K562 (cell line): ENCODE data around the gene PLPP7. TPM values are rescaled to one million over a fixed set of nuclear protein-coding genes. Genes with fewer than 3 reads are reported as not detected.

Experiments used
- ARID2 ChIP-seq: fragments of 450-650 bp; IDR thresholded peaks from 2 replicates; pipeline ENCODE4 v1.6.1; 2017; ENCODE audit warnings: antibody characterized with exemption, mild to moderate bottlenecking
- BDP1 ChIP-seq: IDR thresholded peaks from 3 replicates; pipeline ENCODE4 v1.6.1; 2011; ENCODE audit not compliant: insufficient read length, insufficient read depth
- CCAR2 ChIP-seq: fragments of 200-400 bp; formaldehyde crosslinking; IDR thresholded peaks from 2 replicates; pipeline ENCODE4 v1.6.1; 2017; ENCODE audit warnings: mild to moderate bottlenecking, low read depth, low read length
- CXXC5 ChIP-seq: fragments of 250-450 bp; sonication (Bioruptor Pico); IDR thresholded peaks from 2 replicates; pipeline ENCODE4 v1.8.0; 2022; ENCODE audit warnings: inconsistent platforms, mild to moderate bottlenecking, moderate library complexity
- MAFF ChIP-seq: IDR thresholded peaks from 2 replicates; pipeline ENCODE4 v1.6.1; 2012; ENCODE audit warnings: low read length, improper control_type of control experiment
- POLR2AphosphoS5 ChIP-seq: IDR thresholded peaks from 2 replicates; pipeline ENCODE4 v1.6.1; 2011; ENCODE audit warnings: mild to moderate bottlenecking, low read depth, low read length, moderate library complexity; ENCODE audit not compliant: control insufficient read depth, insufficient read depth
- POLR3G ChIP-seq: IDR thresholded peaks from 2 replicates; pipeline ENCODE4 v1.6.1; 2011; ENCODE audit not compliant: insufficient read length, insufficient replicate concordance; ENCODE audit errors: extremely low read depth
- RB1 ChIP-seq: fragments of 450-650 bp; IDR thresholded peaks from 2 replicates; pipeline ENCODE4 v1.6.1; 2017; ENCODE audit warnings: low read depth, mild to moderate bottlenecking
- THRAP3 ChIP-seq: fragments of 450-650 bp; IDR thresholded peaks from 2 replicates; pipeline ENCODE4 v1.6.1; 2016; ENCODE audit warnings: mild to moderate bottlenecking, inconsistent platforms, borderline replicate concordance
- ZNF197 ChIP-seq: fragments of 200-800 bp; sonication (Bioruptor generic); IDR thresholded peaks from 2 replicates; pipeline ENCODE4 v1.6.1; 2016; ENCODE audit warnings: low read depth, missing genetic modification characterization, missing compliant biosample characterization
- polyA plus RNA-seq, 8 experiments: library from polyadenylated mRNA; depleted of rRNA in 4 of 8; stranded (reverse) in 5 of 8; unstranded in 3 of 8; fragments of >200 nt; fragmentation: Nextera tagmentation in 2 of 8; fragmentation: Illumina TruSeq in 1 of 8; extraction: Ambion mirVana in 2 of 8; extraction: Trizol in 1 of 8; gene quantifications; 2 replicates each; pipeline versions ENCODE4 v1.2.1 to v1.2.3, GENCODE V29; 2011 to 2014; ENCODE audit warnings: inconsistent platforms in 1 of 8, missing spikeins in 1 of 8
- total RNA-seq, 7 experiments: library from RNA; depleted of rRNA in 6 of 7; stranded (reverse); fragments of >200 nt in 6 of 7; fragmentation: Illumina TruSeq in 2 of 7; extraction: Trizol in 2 of 7; gene quantifications; 2 replicates each; pipeline versions ENCODE4 v1.2.1 to v1.2.3, GENCODE V29; 2011 to 2021; ENCODE audit warnings: low replicate concordance in 1 of 7
- TF ChIP-seq, protein P1 (sequence below): sonication (generic); formaldehyde crosslinking; IDR thresholded peaks from 2 replicates; pipeline ENCODE4 v1.8.0; 2022; ENCODE audit warnings: missing genetic modification reagents, mild to moderate bottlenecking, borderline replicate concordance
- TF ChIP-seq, protein P2 (sequence below): IDR thresholded peaks from 2 replicates; pipeline ENCODE4 v1.6.1; 2011; ENCODE audit warnings: borderline replicate concordance, low read depth, mild to moderate bottlenecking, moderate library complexity, low read length; ENCODE audit not compliant: insufficient read depth, poor library complexity, severe bottlenecking
- TF ChIP-seq, protein P3 (sequence below): sonication (generic); formaldehyde crosslinking; IDR thresholded peaks from 2 replicates; pipeline ENCODE4 v1.8.0; 2023; ENCODE audit warnings: mild to moderate bottlenecking, missing genetic modification reagents
- TF ChIP-seq, protein P4 (sequence below): sonication (generic); formaldehyde crosslinking; IDR thresholded peaks from 2 replicates; pipeline ENCODE4 v1.9.0; 2022; ENCODE audit warnings: mild to moderate bottlenecking, missing genetic modification reagents
- TF ChIP-seq, protein P5 (sequence below): fragments of 150-350 bp; IDR thresholded peaks from 2 replicates; pipeline ENCODE4 v1.6.1; 2014; ENCODE audit warnings: low read depth, mild to moderate bottlenecking, low read length, borderline replicate concordance

Gene PLPP7
- total and polyA plus RNA-seq, 9 of the 15 experiments (the other 6 are each of a cell fraction or from before 2014, with no cell fraction given), result 0.09 to 0.93 (median 0.18) TPM; not detected in 4

DNA sequence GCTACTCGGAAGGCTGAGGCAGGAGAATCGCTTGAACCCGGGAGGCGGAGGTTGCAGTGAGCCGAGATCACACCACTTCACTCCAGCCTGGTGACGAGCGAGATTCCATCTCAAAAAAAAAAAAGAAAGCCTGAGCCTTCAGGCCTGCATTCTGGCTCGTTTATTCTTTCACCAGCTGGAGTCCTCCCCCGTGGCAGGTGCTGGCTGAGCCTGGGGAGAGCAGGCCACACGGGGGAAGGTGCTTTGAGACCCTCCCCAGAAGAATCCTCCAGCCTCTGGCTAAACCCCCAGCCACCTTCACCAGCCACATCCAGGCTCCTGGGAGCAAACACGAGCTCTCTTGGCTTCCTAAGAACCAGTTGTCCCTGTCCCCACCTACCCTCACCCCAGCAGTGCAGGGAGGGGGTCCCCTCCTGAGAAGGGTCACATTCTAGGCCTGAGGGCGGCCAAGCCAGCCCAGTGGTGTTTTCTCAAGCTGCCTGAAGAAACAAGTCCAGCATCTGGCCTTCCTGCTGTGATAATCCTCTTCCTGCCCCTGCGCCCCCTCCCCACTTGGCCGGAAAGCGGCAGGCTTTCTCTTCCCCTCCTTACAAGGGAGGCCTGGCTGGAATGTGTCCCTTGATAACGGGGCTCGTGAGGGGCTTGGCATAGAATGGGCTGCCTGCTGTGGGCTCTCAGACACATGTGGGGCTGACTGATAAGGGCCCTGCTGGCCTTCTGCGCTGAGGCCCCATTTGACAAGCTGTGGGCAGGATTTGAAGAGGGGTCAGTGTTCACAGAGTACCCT is 41.5 kb downstream of the PLPP7 start (continued):
- 0 out of 2 replicates have a peak, but pooled peaks have one; percentile 46 for TF ChIP-seq ZNF197 (CRISPR knock-in tag)
- 0 out of 2 replicates have a peak, but pooled peaks have one; percentile 56 for TF ChIP-seq CCAR2
- TF ChIP-seq CXXC5 (CRISPR knock-in tag), result peak; percentile 96
- TF ChIP-seq, protein P1, sequence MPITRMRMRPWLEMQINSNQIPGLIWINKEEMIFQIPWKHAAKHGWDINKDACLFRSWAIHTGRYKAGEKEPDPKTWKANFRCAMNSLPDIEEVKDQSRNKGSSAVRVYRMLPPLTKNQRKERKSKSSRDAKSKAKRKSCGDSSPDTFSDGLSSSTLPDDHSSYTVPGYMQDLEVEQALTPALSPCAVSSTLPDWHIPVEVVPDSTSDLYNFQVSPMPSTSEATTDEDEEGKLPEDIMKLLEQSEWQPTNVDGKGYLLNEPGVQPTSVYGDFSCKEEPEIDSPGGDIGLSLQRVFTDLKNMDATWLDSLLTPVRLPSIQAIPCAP (CRISPR knock-in tag), result no peak
- no peak for TF ChIP-seq MAFF
- TF ChIP-seq RB1, result peak; percentile 67; the same call in 1 of the 2 replicates
- TF ChIP-seq POLR2AphosphoS5, result peak; percentile 98
- TF ChIP-seq, protein P2, sequence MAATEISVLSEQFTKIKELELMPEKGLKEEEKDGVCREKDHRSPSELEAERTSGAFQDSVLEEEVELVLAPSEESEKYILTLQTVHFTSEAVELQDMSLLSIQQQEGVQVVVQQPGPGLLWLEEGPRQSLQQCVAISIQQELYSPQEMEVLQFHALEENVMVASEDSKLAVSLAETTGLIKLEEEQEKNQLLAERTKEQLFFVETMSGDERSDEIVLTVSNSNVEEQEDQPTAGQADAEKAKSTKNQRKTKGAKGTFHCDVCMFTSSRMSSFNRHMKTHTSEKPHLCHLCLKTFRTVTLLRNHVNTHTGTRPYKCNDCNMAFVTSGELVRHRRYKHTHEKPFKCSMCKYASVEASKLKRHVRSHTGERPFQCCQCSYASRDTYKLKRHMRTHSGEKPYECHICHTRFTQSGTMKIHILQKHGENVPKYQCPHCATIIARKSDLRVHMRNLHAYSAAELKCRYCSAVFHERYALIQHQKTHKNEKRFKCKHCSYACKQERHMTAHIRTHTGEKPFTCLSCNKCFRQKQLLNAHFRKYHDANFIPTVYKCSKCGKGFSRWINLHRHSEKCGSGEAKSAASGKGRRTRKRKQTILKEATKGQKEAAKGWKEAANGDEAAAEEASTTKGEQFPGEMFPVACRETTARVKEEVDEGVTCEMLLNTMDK, result no peak
- TF ChIP-seq, protein P3, sequence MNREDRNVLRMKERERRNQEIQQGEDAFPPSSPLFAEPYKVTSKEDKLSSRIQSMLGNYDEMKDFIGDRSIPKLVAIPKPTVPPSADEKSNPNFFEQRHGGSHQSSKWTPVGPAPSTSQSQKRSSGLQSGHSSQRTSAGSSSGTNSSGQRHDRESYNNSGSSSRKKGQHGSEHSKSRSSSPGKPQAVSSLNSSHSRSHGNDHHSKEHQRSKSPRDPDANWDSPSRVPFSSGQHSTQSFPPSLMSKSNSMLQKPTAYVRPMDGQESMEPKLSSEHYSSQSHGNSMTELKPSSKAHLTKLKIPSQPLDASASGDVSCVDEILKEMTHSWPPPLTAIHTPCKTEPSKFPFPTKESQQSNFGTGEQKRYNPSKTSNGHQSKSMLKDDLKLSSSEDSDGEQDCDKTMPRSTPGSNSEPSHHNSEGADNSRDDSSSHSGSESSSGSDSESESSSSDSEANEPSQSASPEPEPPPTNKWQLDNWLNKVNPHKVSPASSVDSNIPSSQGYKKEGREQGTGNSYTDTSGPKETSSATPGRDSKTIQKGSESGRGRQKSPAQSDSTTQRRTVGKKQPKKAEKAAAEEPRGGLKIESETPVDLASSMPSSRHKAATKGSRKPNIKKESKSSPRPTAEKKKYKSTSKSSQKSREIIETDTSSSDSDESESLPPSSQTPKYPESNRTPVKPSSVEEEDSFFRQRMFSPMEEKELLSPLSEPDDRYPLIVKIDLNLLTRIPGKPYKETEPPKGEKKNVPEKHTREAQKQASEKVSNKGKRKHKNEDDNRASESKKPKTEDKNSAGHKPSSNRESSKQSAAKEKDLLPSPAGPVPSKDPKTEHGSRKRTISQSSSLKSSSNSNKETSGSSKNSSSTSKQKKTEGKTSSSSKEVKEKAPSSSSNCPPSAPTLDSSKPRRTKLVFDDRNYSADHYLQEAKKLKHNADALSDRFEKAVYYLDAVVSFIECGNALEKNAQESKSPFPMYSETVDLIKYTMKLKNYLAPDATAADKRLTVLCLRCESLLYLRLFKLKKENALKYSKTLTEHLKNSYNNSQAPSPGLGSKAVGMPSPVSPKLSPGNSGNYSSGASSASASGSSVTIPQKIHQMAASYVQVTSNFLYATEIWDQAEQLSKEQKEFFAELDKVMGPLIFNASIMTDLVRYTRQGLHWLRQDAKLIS (CRISPR knock-in tag), result peak; percentile 63
- TF ChIP-seq THRAP3, result no peak
- TF ChIP-seq POLR3G, result no peak
- no peak for TF ChIP-seq ARID2
- no peak for TF ChIP-seq BDP1
- TF ChIP-seq, protein P4, sequence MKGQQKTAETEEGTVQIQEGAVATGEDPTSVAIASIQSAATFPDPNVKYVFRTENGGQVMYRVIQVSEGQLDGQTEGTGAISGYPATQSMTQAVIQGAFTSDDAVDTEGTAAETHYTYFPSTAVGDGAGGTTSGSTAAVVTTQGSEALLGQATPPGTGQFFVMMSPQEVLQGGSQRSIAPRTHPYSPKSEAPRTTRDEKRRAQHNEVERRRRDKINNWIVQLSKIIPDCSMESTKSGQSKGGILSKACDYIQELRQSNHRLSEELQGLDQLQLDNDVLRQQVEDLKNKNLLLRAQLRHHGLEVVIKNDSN (CRISPR knock-in tag), result no peak; the same call in 1 of the 2 replicates
- TF ChIP-seq, protein P5, sequence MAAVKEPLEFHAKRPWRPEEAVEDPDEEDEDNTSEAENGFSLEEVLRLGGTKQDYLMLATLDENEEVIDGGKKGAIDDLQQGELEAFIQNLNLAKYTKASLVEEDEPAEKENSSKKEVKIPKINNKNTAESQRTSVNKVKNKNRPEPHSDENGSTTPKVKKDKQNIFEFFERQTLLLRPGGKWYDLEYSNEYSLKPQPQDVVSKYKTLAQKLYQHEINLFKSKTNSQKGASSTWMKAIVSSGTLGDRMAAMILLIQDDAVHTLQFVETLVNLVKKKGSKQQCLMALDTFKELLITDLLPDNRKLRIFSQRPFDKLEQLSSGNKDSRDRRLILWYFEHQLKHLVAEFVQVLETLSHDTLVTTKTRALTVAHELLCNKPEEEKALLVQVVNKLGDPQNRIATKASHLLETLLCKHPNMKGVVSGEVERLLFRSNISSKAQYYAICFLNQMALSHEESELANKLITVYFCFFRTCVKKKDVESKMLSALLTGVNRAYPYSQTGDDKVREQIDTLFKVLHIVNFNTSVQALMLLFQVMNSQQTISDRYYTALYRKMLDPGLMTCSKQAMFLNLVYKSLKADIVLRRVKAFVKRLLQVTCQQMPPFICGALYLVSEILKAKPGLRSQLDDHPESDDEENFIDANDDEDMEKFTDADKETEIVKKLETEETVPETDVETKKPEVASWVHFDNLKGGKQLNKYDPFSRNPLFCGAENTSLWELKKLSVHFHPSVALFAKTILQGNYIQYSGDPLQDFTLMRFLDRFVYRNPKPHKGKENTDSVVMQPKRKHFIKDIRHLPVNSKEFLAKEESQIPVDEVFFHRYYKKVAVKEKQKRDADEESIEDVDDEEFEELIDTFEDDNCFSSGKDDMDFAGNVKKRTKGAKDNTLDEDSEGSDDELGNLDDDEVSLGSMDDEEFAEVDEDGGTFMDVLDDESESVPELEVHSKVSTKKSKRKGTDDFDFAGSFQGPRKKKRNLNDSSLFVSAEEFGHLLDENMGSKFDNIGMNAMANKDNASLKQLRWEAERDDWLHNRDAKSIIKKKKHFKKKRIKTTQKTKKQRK, result no peak
